NCI-H345 (cell line): Measurements from ENCODE around the gene PAM.
"Not testable (repeated sequence)": the region's sequence is repeated elsewhere in the genome, so short reads cannot be mapped to it uniquely, and the experiment has no call there.

ENCODE experiments used
- DNase-seq: peaks from one replicate; lab custom pipeline; 2025; lab: John Stamatoyannopoulos, UW

PAM gene

GRCh38 chr5:102751903-102752376, 3.2 kb upstream of the PAM start:
- not testable (repeated sequence) for DNase-seq

- no peak for DNase-seq
These were observed 977 bp upstream of the PAM start for GRCh38 chr5:102753889-102754766.

GRCh38 chr5:102755686-102756371, 724 bp downstream of the PAM start:
- DNase-seq: peak; percentile 82

- DNase-seq: no peak
These were observed 3.5 kb downstream of the PAM start for GRCh38 chr5:102758576-102758975.

GRCh38 chr5:102759289-102759688, 4.2 kb downstream of the PAM start:
- peak; percentile 75 for DNase-seq

- DNase-seq: no peak
These were observed 4.6 kb downstream of the PAM start for GRCh38 chr5:102759700-102760099.

DNA sequence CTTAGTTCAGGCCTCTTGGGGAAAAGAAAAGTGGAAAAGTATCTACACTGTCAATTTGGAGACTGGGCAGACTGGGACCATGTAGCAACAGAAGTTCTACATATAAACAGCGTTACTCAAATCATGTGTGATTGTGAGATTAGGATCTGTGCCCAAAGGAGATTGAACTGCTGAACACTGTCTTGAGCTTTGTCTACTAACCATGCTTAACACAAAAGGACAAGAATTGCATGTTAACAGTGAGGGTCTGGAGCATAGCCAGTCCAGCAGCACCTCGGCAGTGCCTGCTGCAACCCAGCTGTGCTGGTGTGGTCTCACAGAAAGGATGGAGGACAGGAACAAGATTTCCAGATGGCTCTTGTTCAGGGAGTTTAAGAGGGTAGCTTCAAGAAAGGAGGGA, 5.7 kb downstream of the PAM start:
- peak; percentile 54 for DNase-seq

DNA sequence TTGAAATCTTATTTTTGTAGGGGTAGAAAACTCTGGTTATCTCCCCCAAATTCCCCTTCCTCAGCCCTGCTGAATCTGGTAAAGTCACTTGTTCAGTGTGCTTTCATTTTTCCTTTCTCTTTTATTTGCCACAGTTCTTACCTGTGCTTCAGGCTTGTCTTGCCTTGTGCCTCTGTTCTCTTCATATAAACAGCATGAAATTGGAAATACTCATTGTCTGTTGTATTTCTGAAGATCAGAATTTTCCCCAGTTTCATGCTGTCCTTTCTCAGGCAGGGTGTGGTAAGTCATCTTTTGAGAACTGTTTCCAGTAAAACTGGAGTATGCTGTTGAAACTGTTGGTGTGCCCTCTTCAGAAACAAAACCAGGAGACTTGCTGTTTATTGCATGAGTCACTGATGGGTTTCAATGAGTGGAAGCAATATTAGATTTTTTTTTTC, 7.0 kb downstream of the PAM start:
- DNase-seq: peak; percentile 53

GRCh38 chr5:102762562-102763227, 7.6 kb downstream of the PAM start:
- DNase-seq: peak; percentile 32

DNA sequence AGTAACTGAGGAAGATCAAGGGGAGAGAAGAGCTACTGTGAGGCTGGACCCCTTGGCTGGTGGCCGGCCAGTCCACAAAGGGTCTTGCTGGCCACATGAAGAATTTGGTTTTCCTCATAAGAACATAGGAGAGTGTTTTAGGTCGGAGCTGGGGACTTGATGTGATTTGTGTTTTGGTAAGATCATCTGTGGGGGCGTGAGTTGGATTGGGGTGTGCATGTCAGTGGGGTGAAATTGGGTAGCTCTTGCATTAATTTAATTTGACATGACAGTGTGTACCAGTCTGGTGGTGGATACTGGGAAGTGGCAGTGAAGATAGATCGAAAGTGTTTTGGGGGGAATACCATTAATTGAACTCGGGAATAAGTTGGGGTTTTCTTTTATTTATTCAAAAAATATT, 8.6 kb downstream of the PAM start:
- no peak for DNase-seq

GRCh38 chr5:102764381-102765004, 9.4 kb downstream of the PAM start:
- no peak for DNase-seq

DNA sequence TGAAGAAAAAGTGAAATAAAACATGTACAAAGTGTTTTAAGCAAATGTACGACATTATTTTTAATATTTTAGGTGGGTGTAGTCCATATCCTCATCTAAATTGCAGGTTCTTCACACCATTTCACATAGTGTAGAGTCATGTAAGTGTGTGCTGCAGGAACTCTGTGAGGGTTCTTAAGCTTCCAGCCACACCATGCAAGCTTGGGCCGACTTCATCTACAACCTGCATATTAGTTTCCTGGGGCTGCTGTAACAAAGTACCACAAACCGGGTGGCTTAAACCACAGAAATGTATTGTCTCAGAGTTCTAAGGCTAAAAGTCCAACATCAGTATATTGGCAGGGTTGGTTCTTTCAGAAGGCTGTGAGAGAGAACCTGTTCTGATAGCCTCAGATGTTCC, 10.2 kb downstream of the PAM start:
- DNase-seq: no peak

GRCh38 chr5:102766295-102767090, 11.4 kb downstream of the PAM start:
- no peak for DNase-seq

DNA sequence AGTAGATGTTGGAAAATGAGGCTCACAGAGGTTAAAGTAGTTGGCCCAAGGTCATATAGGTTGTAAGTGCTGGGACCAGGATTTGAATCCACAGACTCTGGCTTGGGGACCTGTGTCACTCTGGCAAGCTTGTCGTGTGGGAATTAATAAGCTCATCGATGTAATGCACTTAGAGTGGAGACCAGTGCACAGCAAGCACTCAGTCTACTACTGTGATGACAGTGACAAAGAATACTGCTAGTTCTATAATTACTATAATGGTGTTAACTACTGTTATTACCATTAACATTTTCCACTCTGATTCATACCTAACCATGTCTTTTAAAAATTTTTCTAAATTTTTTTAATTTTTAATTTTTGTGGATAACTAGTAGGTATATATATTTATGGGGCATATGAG, 12.8 kb downstream of the PAM start:
- DNase-seq: no peak

GRCh38 chr5:102770803-102771202, 15.7 kb downstream of the PAM start:
- no peak for DNase-seq

DNA sequence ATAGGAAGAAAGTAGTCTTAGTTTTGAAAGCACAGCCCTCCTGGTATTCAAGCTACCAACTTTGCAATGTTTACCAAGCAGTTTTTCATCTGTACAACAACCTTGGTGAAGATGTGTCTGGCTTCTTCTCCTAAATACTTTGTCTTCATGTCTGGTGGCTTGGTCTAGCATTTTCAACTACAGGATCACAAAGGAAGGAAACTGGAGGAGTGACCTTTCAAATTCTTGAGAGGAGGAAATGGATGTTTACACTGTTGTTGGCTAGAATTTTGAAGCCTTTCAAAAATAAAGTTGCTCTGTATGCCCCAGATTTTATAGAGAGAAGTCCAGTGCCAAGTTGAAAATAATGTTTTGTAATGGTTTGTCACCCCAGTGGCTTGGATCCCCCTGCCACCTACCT, 16.3 kb downstream of the PAM start:
- no peak for DNase-seq

- no peak for DNase-seq
These were observed 17.2 kb downstream of the PAM start for GRCh38 chr5:102772273-102772672.

DNA sequence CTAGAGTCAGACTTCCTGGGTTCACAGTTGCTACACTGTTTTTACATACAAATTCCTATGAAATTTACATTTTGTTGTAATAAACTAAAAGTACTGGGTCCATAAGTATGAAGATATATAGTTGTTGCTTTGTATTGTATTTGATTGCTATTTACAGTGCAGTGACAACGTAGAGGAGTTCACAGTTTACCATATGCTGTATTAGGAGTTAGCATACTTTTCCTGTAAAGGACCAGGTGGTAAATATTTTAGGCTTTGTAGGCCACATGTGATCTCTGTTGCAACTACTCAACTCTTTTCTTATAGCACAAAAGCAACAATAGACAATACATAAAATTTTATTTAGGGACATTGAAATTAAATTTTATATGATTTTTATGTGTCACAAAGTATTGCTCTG, 18.0 kb downstream of the PAM start:
- no peak for DNase-seq

DNA sequence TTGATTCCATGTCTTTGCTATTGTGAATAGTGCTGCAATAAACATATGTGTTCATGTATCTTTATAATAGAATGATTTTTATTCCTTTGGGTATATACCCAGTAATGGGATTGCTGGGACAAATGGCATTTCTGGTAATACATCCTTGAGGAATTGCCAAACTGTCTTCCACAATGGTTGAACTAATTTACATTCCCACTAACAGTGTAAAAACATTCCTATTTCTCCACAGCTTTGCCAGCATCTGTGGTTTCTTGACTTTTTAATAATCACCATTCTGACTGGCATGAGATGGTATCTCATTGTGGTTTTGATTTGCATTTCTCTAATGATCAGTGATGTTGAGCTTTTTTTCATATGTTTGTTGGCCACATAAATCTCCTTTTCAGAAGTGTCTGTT, 20.7 kb downstream of the PAM start:
- DNase-seq: not testable (repeated sequence)

DNA sequence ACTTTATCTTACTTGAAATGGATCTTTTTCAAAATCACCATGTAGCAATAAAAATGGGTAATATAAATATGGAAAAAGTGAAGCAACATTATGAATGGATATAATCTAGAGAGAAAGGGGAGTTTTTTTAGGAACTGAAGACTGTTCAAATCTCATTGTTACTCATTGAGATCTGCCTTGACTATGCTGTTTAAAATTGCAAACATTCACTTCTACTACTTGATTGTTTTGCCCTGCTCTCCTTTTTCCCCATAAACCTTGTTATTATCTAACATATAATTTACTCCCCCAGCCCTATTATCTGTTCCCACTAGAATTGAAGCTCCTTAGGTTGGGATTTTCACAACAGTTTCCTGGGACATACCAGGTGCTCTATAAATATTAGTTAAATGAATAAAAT, 22.0 kb downstream of the PAM start:
- no peak for DNase-seq

DNA sequence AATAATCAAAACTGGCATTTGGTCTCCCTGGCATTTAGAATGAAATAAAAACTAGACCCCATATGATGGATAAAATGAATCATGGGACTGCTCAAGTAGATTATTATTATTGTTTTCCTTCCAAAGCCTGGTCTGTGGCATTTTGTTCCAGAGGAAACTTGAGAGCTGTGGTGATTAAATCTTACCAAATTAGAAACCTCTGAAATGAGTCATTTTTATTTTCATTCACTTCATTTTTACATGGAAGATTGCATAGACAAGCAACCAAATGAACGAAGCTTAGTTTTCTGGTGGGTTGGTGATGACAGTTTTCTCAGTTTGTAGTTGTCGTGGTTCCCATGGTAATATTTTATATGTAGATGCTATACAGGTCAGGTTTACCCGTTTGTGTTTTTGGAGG, 23.4 kb downstream of the PAM start:
- no peak for DNase-seq
